ENCODE data around the gene VPREB3.

DNA sequence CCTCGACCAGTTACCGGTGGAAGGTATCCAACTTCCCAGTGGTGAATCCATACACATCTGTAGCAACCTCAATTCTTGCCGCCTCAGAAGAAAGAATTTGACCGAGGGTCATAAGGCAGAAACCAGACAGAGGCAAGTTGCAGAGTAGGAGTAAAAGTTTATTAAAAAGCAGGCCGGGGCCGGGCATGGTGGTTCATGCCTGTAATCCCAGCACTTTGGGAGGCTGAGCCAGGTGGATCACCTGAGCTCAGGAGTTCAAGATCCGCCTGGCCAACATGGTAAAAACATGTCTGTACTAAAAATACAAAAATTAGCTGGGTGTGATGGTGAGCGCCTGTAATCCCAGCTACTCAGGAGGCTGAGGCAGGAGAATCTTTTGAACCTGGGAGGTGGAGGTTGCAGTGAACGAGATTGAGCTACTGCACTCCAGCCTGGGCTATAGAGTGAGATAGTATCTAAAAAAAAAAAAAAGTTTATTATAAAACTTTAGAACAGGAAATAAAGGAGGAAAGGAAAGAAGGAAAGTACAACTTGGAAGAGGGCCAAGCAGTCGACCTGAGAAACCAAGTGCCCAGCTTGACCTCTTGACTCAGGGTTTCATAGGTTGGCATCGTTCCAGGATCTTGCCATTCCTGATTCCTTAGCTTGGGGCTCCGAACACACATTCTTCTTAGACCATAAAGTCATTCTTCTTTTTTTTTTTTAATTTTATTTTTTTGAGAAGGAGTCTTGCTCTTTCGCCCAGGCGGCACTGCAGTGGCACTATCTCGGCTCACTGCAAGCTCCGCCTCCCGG is 35.7 kb downstream of the VPREB3 start:
- TF ChIP-seq, protein P1, sequence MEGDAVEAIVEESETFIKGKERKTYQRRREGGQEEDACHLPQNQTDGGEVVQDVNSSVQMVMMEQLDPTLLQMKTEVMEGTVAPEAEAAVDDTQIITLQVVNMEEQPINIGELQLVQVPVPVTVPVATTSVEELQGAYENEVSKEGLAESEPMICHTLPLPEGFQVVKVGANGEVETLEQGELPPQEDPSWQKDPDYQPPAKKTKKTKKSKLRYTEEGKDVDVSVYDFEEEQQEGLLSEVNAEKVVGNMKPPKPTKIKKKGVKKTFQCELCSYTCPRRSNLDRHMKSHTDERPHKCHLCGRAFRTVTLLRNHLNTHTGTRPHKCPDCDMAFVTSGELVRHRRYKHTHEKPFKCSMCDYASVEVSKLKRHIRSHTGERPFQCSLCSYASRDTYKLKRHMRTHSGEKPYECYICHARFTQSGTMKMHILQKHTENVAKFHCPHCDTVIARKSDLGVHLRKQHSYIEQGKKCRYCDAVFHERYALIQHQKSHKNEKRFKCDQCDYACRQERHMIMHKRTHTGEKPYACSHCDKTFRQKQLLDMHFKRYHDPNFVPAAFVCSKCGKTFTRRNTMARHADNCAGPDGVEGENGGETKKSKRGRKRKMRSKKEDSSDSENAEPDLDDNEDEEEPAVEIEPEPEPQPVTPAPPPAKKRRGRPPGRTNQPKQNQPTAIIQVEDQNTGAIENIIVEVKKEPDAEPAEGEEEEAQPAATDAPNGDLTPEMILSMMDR (IDR thresholded peaks at IDR 0.05; ENCODE audit: low read length) = no peak
- no peak for TF ChIP-seq EZH2 (IDR thresholded peaks at IDR 0.05; ENCODE audit: borderline replicate concordance, low read length)
